ENCODE data around the gene CORO1C.
"Not testable (repeated sequence)": the region's sequence is repeated elsewhere in the genome, so short reads cannot be mapped to it uniquely, and the experiment has no call there.

Gene CORO1C

GRCh38 chr12:108633081-108633533, 98.2 kb downstream of the CORO1C start:
- DNase-seq: no peak

GRCh38 chr12:108631261-108631660, 100.1 kb downstream of the CORO1C start:
- not testable (repeated sequence) for DNase-seq

- no peak for DNase-seq
Measured at GRCh38 chr12:108630481-108631207, 100.7 kb downstream of the CORO1C start.

- no peak for DNase-seq
Measured at GRCh38 chr12:108629824-108630476, 101.4 kb downstream of the CORO1C start.

- DNase-seq: no peak
Measured at GRCh38 chr12:108629151-108629550, 102.2 kb downstream of the CORO1C start.

- no peak for DNase-seq
Measured at GRCh38 chr12:108627134-108627920, 104.0 kb downstream of the CORO1C start.

GRCh38 chr12:108625228-108625627, 106.1 kb downstream of the CORO1C start:
- no peak for DNase-seq

GRCh38 chr12:108623577-108623976, 107.7 kb downstream of the CORO1C start:
- no peak for DNase-seq

- no peak for DNase-seq
Measured at GRCh38 chr12:108622921-108623514, 108.3 kb downstream of the CORO1C start.

GRCh38 chr12:108622421-108622820, 108.9 kb downstream of the CORO1C start:
- DNase-seq: no peak

- no peak for DNase-seq
Measured at GRCh38 chr12:108621161-108621560, 110.2 kb downstream of the CORO1C start.

- no peak for DNase-seq
Measured at GRCh38 chr12:108620236-108620879, 111.0 kb downstream of the CORO1C start.

GRCh38 chr12:108619369-108620160, 111.8 kb downstream of the CORO1C start:
- DNase-seq: no peak

GRCh38 chr12:108618953-108619274, 112.4 kb downstream of the CORO1C start:
- DNase-seq: not testable (repeated sequence)

GRCh38 chr12:108618079-108618952, 113.0 kb downstream of the CORO1C start:
- peak; percentile 13 for DNase-seq

- DNase-seq: no peak
Measured at GRCh38 chr12:108616941-108617858, 114.1 kb downstream of the CORO1C start.

- DNase-seq: no peak
Measured at GRCh38 chr12:108616359-108616758, 115.0 kb downstream of the CORO1C start.

- no peak for DNase-seq
Measured at GRCh38 chr12:108615918-108616317, 115.4 kb downstream of the CORO1C start.

GRCh38 chr12:108614639-108615038, 116.7 kb downstream of the CORO1C start:
- no peak for DNase-seq

GRCh38 chr12:108614041-108614440, 117.3 kb downstream of the CORO1C start:
- no peak for DNase-seq

All from NCI-H1417 treated with DMSO at 0.1 percent for 48 hours (cell line).